Lower lobe of right lung (tissue), 2 donors: ENCODE measurements around the gene C1orf198. TPM values are rescaled to one million over a fixed set of nuclear protein-coding genes. Genes with fewer than 3 reads are reported as not detected.

Experiments
- ATAC-seq, 2 donors: fragments of 200-7000 bp; cut with Tn5 transposase; one replicate each; pipeline ENCODE4 v1.9.1; 2020 to 2022; ENCODE audit warnings: mild to moderate bottlenecking in 2 of 2, moderate library complexity in 2 of 2
- DNase-seq: peaks from one replicate; pipeline ENCODE4 v3.0.0-alpha.2; 2020
- H3K27ac ChIP-seq: fragments of 200-600 bp; one replicate; pipeline ENCODE4 v1.8.0; 2022
- H3K27me3 ChIP-seq: fragments of 200-600 bp; one replicate; pipeline ENCODE4 v1.8.0; 2022; ENCODE audit warnings: low read depth
- H3K36me3 ChIP-seq: fragments of 200-600 bp; one replicate; pipeline ENCODE4 v1.8.0; 2022; ENCODE audit warnings: mild to moderate bottlenecking
- H3K4me1 ChIP-seq: fragments of 200-600 bp; one replicate; pipeline ENCODE4 v1.8.0; 2022
- H3K4me3 ChIP-seq: fragments of 200-600 bp; one replicate; pipeline ENCODE4 v1.8.0; 2022; ENCODE audit warnings: mild to moderate bottlenecking
- H3K9me3 ChIP-seq: fragments of 200-600 bp; one replicate; pipeline ENCODE4 v1.8.0; 2022
- intact Hi-C: fragments of 100-400 bp; cut with DNase I; formaldehyde crosslinking; loops from one replicate; pipeline ENCODE4 v1.11.0; 2022
- total RNA-seq: library from RNA; stranded (reverse); fragmentation: NEBNext Ultra II Directional; extraction: Animal tissue kit (Norgen Biotek cat#: 25700); gene quantifications from one replicate; pipeline ENCODE4 v1.2.1, GENCODE V29; 2021
- TF ChIP-seq, protein P1 (sequence below): fragments of 200-600 bp; IDR thresholded peaks from one replicate; pipeline ENCODE4 v1.8.0; 2022; ENCODE audit warnings: antibody characterized with exemption, mild to moderate bottlenecking
- donor health status: DM: no; HTN: yes; CAD: no; lungs with severe emphysema.

The C1orf198 gene
- total RNA-seq, 1 donor from 2014 or later: 101 TPM

DNA sequence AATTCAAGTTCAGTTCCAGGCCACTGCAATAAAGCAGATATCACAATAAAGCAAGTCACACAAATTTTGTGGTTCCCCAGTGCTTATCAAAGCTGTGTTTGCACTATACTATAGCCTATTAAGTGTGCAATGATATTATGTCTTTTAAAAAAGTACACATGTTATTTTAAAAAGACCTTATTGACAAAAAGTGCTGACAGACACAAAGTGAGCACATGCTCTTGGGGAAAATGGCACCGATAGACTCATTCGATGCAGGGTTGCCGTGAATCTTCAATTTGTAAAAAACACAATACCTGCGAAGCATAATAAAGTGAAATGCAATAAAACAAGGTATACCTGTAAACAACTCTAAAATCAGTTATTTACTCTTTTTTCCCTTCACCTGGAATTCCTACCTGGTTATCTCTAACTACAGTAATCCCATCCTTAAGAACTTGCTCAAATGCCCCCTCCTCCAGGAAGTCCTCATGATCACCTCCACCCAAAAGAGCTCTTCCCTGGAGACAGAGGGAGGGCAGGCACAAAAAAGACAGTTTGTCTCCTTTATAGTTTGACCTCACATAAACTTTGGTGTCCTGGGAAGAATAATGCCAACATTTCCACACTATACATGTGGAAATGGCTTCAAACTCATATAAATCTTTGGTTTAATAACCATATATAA lies 9.7 kb upstream of the C1orf198 start:
- TF ChIP-seq, protein P1, sequence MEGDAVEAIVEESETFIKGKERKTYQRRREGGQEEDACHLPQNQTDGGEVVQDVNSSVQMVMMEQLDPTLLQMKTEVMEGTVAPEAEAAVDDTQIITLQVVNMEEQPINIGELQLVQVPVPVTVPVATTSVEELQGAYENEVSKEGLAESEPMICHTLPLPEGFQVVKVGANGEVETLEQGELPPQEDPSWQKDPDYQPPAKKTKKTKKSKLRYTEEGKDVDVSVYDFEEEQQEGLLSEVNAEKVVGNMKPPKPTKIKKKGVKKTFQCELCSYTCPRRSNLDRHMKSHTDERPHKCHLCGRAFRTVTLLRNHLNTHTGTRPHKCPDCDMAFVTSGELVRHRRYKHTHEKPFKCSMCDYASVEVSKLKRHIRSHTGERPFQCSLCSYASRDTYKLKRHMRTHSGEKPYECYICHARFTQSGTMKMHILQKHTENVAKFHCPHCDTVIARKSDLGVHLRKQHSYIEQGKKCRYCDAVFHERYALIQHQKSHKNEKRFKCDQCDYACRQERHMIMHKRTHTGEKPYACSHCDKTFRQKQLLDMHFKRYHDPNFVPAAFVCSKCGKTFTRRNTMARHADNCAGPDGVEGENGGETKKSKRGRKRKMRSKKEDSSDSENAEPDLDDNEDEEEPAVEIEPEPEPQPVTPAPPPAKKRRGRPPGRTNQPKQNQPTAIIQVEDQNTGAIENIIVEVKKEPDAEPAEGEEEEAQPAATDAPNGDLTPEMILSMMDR: no peak
- no peak for ATAC-seq
- H3K27me3 ChIP-seq: no peaks in the 10 kb centered on the region
- H3K4me3 ChIP-seq: no peak overlapping the region
- H3K36me3 ChIP-seq: no peaks in the 10 kb centered on the region
- H3K27ac ChIP-seq: no peak overlapping the region
- no peaks in the 10 kb centered on the region for H3K4me1 ChIP-seq
- no peaks in the 10 kb centered on the region for H3K9me3 ChIP-seq
- intact Hi-C loops: no loop called here
- DNase-seq: no peak

DNA sequence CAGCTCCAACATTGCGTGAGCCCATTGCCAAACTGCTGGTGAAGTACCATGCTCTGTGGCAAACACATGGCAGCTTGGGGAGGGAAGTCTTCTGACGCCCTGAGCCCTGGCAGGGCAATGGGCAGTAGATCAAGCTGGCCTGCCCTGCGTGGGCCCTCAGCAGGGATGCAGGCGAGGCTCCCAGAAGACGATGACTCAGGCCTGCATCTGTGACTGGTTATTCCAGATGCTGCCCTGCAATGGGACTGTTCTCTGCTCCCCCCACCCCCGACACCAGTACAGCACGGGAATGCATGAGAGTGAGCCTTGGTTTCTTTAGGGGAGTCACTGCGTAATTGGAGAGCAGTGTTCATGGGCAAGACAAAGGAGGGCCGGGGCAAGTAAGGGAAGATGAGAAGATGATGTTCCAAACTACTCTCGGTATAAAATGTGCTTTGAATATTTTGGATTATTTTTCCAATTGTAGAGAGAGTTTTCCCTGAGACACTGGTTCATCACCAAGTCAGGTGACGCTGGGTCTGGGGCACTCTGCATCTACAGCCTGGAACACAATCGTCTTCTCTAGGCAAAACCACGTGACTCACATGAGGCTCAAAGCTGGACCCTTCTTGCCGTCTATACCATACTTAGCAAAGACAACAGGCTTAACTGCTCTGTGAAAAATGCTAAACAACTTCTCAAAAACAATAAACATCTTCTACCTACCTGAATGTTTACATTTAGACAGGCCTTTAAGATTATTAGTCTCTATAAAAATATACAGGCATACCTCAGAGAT lies 9.0 kb upstream of the C1orf198 start:
- ATAC-seq: no peak
- DNase-seq: no peak

DNA sequence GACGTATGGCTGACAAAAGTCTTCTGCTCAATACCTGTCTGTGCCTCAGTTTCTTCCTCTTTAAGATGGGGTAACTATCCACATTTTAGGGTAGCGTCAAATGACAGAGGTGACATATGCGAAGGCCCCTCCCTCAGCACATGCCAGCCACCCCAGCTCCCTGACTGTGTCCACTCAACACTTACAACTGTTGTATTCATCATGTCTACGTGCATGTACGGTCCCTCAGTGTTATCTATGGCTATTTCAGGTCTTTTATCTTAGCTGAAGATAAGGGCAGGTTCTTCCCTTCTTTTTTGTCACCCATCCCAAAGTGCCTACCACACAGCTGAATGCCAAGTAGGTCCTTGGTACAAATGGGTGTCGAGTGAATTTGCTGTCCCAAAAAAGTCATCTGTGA lies 8.3 kb upstream of the C1orf198 start:
- ATAC-seq (no peak), DNase-seq (no peak)
- Histone ChIP-seq H3K36me3 (no peaks in the 10 kb centered on the region), H3K4me1 (no peaks in the 10 kb centered on the region), H3K27me3 (no peaks in the 10 kb centered on the region), H3K9me3 (no peaks in the 10 kb centered on the region), H3K4me3 (no peak overlapping the region), H3K27ac (no peak overlapping the region)
- intact Hi-C loops: no loop called here
- TF ChIP-seq, protein P1: no peak

More for the DNA sequence above, 9.0 kb upstream of the C1orf198 start:
- Histone ChIP-seq H3K27ac (no peak overlapping the region), H3K4me1 (no peaks in the 10 kb centered on the region), H3K36me3 (no peaks in the 10 kb centered on the region), H3K9me3 (no peaks in the 10 kb centered on the region), H3K27me3 (no peaks in the 10 kb centered on the region), H3K4me3 (no peak overlapping the region)
- TF ChIP-seq, protein P1: no peak
- intact Hi-C loops: no loop called here

DNA sequence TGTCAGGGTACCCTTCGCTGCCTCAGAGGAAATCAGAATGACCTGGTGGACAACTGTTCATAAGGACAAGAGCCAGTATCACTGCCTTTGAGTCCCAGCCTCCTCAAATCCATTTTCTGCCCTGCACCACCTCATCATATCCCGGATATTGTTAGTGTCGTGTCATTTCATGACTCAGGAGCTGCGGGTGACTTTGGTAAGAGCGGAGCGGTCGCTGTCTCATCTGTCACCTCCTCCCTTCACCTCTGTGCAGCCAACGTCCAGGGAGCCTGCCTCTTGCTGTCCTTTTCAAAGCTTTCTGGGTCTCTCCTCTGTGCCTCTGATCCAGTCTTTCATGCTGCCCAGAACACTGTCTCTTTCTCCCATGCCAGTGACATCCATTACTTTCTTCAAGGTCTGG lies 7.0 kb upstream of the C1orf198 start:
- no peak for DNase-seq
- intact Hi-C loops: no loop called here
- no peaks in the 10 kb centered on the region for H3K9me3 ChIP-seq
- no peak for ATAC-seq
- H3K4me1 ChIP-seq: no peaks in the 10 kb centered on the region
- H3K27me3 ChIP-seq: no peaks in the 10 kb centered on the region
- no peak overlapping the region for H3K27ac ChIP-seq
- H3K4me3 ChIP-seq: no peak overlapping the region
- no peaks in the 10 kb centered on the region for H3K36me3 ChIP-seq
- TF ChIP-seq, protein P1: no peak

DNA sequence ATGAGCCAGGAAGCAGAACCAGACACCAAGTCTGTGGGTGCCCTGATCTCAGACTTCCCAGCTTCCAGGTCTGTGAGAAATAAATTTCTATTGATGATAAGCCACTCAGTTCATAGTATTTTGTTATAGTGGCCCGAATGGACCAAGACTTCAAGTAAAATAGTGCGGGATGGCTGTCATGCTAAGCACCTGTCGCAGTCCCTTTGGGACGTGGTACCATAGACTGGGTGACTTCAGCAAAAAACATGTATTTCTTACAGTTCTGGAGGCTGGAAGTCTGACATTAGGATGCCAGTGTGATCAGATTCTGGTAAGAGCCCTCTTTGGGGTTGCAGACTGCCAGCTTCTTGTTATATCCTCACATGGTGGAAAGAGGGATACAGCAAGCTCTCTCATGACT lies 2.6 kb upstream of the C1orf198 start:
- Histone ChIP-seq H3K9me3 (no peaks in the 10 kb centered on the region), H3K4me1 (peaks cover 20% of the 10 kb centered on the region), H3K27me3 (no peaks in the 10 kb centered on the region), H3K27ac (no peak overlapping the region), H3K4me3 (no peak overlapping the region), H3K36me3 (no peaks in the 10 kb centered on the region)
- intact Hi-C loops: no loop called here
- DNase-seq (no peak), ATAC-seq (no peak)
- TF ChIP-seq, protein P1: no peak
